GM21717 (cell line): ENCODE data around the gene RNF39.
A peak's percentile ranks its signal among the peaks of the same experiment; 100 is the strongest.
"Not testable (repeated sequence)": the region's sequence is repeated elsewhere in the genome, so short reads cannot be mapped to it uniquely, and the experiment has no call there.

Source experiments
- ATAC-seq: cut with Tn5 transposase; IDR thresholded peaks from one replicate; pipeline ENCODE4 v1.9.1; 2021; ENCODE audit warnings: mild to moderate bottlenecking, moderate library complexity; ENCODE audit not compliant: unreplicated experiment

The RNF39 gene

DNA sequence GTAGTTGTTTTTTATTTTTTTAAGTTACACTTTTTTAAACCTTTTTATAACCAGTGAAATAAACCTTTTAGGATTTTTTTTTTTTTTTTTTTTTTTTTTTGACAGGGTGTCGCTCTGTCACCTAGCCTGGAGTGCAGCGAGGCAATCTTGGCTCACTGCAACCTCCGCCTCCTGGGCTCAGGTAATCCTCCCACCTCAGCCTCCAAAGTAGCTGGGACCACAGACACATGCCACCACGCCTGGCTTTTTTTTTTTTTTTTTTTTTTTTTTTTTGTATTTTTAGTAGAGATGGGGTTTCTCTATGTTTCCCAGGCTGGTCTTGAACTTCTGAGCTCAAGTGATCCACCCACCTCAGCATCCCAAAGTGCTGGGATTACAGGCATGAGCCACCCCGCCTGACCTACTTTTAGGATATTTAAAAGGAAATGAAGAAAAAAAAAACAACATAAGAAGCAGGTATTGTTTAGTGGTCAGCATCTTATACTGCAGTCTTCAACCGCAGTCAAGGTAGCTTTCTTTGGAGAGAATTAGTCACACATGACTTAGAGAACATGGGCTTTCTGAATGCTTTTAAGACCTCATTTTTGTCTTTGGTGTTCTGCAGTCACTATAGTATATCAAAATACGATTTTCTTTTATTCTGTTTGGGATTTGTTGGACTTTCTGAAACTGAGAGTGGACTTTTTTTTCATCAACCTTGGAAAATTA is 12.9 kb downstream of the RNF39 start:
- ATAC-seq, result no peak

DNA sequence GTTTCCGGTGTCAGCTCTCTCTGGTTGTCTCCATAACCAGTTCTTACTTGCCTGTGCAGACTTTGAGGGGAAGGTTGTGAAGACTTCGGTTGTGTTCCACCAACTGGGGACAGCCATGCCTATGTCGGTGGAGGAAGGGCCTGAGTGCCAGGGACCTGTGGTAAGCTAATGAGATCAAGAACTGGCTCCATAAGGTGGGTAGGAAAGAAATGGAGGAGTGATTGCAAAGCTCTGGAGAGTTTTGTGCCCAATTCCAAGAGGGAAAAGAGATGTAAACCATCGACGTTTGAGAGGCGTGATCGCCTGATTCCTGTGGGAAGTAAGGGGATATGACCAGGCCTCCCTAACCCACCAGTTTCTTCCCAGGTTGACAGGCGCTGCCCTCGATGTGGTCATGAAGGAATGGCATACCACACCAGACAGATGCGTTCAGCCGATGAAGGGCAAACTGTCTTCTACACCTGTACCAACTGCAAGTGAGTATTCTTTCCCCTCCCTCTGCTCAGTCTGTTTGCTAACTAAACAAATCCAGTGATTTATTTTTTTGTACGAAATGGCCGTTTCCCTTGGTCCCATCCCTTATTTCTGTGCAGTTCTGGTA is 13.6 kb downstream of the RNF39 start:
- no peak for ATAC-seq

DNA sequence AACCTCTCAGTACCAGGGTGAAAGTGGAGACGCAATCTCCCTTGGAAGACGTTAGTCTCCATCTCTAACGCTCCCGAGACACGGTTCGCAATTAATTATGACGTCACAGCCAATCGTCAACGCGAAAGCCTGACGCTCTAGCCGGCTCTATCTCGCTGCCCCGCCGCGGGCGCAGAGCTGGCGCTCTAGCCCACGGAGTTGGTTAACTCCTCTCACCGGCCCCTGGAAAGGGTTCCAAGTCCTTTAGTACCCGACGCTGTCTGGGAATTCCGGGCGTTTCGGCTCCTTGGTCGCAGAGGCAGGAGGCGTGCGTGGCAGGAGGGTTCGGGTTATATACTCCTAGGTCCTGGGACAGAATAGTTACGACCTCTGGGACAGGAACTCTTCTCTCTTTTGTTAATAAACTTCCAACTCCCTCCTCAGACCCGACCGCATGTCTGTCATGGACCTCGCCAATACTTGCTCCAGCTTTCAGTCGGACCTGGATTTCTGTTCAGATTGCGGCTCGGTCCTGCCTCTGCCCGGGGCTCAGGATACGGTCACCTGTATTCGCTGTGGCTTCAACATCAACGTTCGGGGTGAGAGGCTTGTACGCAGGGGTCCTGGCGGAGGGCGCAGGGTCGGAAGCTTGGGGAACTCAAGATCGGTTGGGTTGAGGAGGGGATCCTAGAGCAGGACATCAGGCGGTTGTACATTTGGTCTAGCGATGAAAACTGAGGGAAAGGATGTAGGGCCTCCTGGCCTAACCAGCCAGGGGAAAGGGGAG is 14.3 kb downstream of the RNF39 start, which contains the start of gene POLR1H:
Gene POLR1H (plus strand): TSS at position 174 of the 766 bp plus-strand sequence. CDS start 260 bp downstream, at position 434.
- peak; percentile 82 for ATAC-seq

DNA sequence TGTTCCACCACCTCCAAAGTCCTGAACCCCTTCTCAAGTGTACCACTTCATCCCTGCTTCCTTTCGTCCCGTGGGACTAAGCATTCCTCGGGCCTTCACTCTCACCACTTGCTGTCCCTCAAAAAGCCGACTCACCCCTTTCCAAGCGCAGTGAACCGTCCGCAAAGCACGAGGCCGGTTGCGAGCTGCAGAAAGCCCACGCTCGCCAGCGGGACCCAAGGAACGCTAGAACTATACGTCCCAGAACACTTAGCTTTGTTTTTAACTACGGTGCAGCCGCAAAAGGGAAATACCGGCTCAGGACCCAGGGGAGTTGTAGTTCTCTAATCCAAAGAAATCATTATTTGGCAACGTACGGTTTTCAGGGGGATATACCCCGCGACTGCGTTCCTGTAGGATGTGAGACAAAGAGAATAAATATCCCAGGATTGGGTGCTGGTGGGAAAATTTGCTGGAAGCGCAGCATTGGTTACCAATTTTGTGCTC is 14.9 kb downstream of the RNF39 start:
- peak; percentile 10 for ATAC-seq

DNA sequence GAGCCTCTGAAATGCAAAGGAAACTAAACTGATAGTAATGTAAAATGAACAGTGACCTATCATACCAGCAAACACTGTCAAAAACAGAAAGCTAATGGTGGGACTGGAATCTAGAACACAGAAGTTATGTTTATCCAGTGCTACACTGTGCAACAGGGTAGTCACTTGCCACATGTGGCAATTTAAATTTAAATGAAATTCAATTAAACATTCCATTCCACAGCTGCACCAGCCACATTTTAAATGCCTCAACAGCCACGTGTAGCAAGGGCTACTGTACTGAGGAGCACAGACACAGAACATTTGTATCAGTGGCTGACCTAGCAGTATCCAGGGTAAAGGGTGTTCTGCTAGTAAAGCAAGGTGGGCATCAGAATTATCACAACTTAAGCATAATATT is 20.1 kb downstream of the RNF39 start:
- no peak for ATAC-seq

DNA sequence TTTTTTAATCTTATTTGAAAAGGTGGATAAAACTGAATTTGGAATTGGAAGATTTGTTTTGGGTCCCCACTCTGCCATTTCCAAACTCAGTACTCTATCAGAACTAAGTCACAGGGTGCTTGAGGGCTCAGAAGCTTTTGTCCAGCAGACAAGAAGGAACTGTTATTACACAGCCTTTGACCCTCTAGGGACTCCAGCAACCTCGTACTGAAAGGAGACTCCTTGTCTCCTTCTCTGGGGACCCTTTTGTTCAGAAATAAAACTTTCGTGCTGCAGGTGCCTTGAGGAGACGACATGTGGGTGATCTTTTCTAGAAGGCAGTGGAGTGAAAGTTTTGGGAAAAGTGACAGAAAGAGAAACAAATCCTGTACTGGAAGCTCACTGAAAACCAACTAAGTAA is 21.9 kb downstream of the RNF39 start:
- ATAC-seq, result no peak

DNA sequence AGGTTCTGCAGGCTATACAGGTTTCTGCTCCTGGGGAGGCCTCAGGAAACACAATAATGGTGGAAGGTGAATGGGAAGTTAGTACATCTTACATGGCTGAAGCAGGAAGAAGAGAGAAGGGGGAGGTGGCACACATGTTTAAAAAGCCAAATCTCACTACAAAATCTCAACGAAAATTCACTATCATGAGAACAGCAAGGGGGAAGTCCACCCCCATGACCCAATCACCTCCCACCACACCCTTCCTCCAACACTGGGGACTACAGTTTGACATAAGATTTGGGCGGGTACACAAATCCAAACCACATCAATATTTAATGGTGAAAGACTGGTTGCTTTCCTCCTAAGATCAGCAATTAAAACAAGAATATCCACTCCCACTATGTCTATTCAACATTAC is 28.3 kb downstream of the RNF39 start:
- ATAC-seq, result no peak

DNA sequence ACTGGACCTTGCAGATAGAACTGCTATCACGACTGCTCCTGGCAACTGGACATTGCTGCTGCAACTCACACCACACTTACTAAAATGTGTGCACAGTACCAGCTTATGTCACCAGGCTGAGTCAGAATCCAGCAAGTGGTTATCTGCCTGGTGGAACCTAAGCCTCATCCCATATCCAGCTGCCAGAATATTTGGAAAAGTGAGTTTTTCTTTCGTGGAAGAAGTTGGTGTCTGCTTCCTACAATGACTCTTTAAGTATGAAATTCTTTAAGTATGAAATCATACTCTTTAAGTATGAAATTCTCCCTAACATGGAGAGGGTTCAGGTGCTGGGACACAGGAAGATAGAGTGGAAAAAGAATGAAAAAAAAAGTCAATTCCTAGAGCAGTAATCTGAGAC is 30.9 kb downstream of the RNF39 start:
- ATAC-seq, result no peak

DNA sequence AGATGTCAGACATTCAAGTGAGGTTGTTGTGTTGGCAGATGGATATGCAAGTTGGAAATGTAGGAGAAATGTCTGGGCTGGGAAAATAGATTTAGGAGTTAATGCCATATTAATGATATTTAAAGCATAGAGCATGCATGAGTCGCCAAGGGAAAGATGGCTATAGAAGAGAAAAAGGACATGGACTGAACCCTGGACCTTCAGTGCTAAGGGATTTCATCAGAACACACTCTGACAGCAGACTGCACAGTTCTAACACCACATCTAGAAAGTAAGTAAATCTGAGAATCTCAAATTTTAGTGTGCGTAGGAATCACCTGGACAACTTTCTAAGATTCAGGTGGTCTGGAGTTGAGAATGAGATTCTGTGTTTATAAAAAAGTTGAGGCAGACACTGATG is 31.8 kb downstream of the RNF39 start:
- ATAC-seq, result no peak

DNA sequence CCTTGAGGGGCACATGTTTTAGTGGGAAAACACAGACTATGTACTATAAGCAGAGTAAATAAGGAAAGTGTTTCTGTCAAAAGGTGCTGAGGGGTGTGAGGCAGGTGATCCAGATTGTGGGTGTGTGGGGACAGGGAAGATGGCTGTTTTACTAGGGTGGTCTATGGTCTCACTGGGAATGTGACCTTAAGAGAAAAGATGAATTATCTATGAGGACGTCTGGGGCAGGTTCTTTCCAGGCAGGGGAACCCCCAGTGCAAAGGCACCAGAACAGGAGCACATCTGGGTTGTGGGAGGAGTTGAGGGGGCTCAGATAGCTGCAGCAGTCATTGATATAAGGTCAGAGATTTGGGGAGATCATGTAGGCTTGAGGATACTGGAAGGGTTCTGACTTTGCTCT is 32.7 kb downstream of the RNF39 start:
- no peak for ATAC-seq

DNA sequence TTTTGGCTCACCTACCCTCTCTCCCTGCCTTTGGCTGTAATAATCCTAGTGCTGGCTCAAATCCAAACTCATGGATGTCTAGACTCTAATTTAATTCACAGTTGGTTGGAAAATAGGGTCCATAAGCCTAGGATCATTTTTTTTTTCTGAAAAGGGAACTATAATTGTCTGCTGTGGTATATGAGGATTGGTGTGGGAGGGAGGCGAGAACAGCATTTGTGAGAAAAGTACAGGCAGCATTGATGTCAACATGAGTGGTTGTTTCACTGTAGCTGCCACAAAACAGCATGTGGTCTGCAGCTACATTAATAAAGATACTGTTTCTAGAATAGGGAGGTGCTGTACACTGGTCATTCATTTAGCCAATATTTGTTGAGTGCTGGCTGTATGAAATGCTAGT is 33.1 kb downstream of the RNF39 start:
- no peak for ATAC-seq

DNA sequence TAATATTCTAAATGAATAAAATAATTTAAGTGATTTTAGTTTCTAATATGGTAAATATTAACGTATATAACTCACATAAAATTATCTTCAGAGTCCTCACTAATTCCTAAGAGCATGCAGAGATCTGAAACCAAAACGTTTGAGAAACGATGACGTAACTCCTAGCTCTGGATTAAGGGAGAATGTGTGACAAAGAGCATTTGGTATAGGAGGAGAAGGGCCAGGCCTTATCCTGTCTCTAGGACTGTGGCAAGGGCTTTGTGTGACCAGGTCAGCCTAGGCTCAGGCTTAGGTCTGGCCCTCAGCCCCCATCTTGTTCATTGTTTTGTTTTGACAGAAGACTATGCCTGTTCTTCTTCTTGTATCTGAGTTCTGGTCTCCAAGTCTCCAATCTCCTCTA is 33.7 kb downstream of the RNF39 start:
- no peak for ATAC-seq

DNA sequence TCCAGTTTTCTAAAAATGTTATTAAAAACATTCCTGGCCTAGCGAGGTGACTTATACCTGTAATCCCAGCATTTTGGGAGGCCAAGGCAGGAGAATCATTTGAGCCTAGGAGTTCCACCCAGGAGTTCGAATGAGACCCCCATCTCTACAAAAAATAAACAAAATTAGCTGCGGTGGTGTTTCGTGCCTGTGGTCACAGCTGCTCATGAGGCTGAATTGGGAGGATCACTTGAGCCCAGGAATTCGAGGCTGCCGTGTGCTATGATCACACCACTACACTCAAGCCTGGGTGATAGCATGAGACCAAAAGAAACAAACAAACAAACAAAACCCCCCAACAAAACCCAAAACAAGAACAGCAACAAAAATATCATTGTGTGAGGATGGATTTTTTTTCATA is 34.3 kb downstream of the RNF39 start:
- no peak for ATAC-seq

DNA sequence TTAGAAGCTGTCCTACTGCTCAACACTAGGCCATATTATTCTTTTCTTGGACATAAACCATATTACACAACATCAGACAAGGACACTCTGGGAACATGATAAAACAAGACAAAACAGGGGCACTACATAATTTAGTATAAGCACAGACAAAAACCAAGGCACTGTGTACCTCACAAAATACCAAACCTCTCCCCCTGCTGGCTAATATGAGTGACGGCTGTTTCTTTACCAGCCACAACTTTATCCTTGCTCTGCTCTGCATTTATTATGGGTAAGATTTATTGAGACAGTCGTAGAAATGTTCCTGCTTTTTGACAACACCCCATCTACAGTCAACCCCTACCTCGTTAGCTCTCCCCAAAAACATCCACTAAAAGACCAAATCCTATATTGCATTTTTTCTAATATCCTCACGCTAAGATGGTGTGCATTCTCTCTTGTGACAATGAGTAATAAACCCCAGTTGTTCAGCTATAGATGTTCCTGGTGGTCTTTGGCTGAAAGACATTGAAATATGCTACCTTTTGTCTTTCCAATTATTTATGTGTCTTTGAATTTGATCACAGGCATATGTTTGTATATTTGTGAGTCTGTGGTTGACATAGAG is 38.3 kb downstream of the RNF39 start:
- ATAC-seq, result no peak

DNA sequence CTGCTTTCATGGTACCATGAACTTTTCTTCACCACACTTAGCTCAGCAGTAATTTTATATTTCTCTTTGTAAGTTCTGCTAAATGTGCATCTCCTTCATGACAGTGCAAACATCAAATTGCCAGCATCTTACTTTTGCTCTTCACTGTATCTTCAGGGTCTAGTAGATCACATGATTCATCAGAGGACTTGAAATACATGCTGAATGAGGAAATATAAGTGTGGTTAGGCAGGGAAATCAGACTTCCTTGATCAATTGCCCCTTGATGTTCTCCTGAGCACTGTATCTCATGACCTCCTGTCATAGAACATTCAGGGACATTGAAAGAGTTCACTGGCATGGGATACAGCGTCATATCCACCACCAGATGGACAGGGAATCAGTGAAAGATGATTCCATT is 39.8 kb downstream of the RNF39 start:
- no peak for ATAC-seq

DNA sequence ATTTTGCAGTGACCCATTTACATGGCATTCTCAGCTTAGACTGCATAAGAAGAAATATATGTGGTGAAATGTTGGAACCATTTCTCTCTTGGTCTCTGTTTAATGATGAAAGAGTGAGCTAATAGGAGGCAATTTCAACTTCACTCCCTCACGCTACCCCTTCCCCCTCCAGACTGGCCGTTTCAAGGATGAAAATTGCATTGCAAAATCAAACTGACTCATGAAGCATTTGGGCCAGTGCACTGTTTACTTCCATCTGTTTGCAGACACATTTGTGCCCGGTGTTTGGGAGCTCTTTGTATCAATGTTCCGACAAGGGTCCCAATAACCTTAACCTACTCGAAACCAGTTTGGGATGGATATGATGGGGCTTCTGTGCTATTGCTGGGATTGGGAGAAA is 42.1 kb downstream of the RNF39 start:
- ATAC-seq, result not testable (repeated sequence)

DNA sequence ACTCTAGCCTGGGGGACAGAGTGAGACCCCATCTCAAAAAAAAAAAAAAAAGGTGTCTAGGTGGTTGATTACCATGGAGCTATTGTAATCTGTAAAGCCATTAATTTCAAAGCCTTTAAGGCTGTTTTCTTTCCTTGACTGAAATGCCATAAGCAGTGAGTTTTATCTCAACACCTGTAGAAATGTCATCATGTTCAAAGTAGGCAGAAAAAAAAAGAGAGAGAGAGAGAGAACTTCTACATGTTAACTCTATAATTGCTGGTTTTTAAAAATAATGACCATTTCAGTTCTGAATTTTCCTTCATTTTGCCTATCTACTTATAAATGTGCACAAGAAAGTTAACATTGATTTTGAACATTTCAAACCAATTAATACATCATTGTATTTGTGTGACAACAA is 44.2 kb downstream of the RNF39 start:
- no peak for ATAC-seq

DNA sequence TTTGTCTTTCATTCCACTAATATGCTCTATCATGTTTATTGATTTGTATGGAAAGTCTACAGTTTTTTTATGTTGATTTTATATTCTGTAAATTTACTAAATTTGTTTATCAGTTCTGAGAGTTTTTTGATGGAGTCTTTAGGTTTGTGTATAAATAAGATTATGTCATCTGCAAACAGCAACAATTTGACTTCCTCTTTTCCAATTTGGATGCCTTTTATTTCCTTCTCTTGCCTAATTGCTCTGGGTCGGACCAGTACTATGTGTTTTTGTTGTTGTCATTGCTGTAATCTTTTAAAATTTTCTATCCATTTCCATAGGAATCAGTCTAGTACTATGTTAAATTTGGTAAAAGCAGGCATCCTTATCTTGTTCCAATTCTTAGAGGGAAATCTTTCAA is 46.0 kb downstream of the RNF39 start:
- ATAC-seq, result no peak

DNA sequence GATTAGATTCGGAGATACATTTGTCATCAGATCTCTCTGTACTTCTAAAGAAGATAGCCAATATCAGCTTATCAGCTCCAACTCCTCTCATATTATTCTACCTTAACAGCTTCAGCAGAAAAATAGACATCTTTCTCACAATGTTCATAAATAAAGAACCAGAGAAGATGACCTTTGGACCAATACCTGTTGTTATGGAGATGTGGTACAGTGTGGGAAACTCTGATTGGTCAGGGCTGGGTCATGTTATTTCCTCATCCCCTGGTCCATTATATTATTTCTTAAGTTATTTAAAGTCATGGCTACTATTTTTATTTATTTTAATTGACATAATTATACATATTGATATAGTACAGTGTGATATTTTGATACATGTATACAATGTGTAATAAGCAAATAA is 50.4 kb downstream of the RNF39 start:
- ATAC-seq, result no peak

DNA sequence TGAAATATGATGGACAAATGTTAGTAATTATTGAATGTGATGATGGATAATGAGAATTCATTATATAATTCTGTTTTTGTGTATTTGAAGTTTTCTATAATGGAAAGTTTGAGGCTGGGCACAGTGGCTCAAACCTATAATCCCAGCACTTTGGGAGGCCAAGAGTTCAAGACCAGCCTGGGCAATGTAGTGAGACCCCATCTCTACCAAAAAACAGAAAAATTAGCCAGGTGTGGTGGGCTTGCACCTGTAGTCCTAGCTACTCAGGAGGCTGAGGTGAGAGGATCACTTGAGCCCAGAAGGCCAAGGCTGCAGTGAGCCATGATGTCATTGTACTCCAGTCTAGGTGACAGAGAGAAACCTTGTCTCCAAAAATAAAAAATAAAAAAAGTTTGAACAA is 52.9 kb downstream of the RNF39 start:
- ATAC-seq, result not testable (repeated sequence)

DNA sequence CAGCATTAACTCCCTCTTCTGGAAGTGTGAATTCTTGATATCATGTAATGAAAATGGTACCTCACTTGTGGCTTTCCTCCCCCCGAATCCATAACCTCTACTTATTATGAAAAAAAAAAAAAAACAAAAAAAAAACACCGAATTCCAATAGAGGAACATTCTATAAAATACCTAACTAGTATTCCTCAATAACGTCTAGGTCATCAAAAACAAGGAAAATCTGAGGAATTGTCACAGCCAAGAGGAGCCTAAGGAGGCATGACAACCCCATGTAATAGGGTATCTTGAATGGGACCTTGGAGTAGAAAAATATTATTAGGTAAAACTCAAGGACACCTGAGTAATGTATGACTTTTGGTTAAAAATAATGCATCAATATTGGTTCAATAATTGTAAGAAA is 53.4 kb downstream of the RNF39 start:
- no peak for ATAC-seq

DNA sequence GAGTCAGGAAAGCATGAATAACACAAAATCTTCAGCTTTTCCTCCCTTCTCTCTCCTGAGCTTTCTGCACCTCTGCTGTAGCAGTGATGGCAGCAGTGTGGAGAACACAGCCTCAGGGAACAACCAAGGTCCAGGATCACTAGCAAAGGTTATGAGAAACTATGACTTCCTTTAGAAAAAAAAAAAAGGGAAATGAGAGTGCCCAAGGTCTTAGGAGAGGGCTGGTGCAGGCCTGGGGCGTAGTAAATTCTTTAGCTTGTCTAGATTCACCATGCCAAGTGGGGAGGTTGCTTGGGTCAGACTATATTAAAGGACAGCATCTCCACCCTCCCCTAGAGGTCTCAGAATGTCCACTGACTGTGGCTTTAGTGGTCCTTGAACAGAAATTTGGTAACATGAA is 54.9 kb downstream of the RNF39 start:
- ATAC-seq, result no peak
